NAMALWA (cell line): ENCODE measurements around the gene IRS2.

Source experiments
- DNase-seq: peaks from one replicate; pipeline ENCODE4 v3.0.0-alpha.2; 2015; ENCODE audit warnings: low spot score

Gene IRS2

DNA sequence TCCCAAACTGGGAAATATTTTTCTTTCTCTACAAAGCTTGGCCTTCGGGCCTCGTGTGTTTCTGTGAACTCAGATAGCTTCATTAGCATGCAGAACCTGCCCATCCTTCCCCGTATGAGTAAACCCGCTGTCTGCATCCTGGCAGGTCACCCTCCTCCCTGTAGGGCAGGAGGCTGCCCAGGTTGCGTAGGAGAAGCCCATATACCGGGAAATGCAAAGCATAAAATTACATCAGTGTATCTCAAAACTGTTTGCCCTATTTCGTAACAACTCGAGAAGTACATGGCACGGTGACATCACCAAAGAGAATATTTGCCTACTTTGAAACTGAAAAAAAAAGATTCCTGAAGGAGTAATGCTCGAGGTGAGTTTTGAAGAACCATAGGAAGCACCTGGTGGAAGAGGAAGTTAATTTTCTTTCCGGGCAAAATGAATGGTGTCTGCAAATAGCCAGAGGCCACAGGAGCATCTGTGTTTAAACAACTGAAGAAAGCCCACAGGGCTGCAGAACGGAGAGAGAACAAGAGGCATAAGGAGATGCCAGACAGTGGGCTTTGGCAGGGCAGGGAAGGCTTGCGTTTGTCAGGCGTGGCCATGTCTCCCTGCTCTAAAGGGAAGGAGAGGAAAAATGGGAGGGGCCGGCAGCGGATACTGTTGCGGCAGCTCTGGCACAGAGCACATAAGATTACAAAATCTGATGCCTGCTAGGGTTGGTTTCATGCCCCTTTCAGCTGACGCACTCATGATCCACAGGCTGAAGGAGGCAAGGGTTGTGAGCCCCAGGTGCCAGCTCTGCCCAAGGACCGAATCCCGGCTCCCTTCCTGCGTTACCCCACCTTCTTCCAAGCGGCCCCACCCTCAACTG is 81.4 kb downstream of the IRS2 start:
- peak; percentile 77 for DNase-seq

DNA sequence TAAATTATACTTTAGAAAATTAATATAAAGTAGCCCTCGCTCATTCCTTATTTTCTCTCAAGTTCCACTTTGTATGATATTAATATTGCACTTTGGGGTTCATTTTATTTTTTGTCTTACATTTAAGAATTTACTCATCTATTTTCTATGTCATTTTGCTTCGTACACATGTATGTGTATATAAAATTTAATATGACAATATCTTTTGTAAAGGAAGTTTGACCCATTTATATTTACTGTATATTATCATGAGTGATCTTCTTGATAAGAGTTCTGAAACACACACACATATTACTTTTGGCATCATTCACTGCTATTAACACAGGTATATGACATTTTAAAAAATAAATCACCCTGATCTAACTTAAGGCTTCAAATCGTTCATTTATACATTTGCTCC is 83.1 kb downstream of the IRS2 start:
- no peak for DNase-seq
